ENCODE results near the gene DNAJB13.

The DNAJB13 gene

GRCh38 chr11:74007691-74008372 lies 57.0 kb downstream of the DNAJB13 start:
- Histone ChIP-seq H3K4me3 (ENCODE audit: low read depth, low read length) (no peak overlapping the region), H3K4me1 (ENCODE audit: control insufficient read depth, insufficient read depth, low read length) (no peaks in the 10 kb centered on the region), H3K9me3 (ENCODE audit: control insufficient read depth, insufficient read depth, low read depth, low read length) (no peaks in the 10 kb centered on the region), H3K36me3 (ENCODE audit: control insufficient read depth in 2 of 2, insufficient read depth in 1 of 2, low read length in 2 of 2) (peaks cover 0 to 13% of the 10 kb centered on the region in 2 experiments; a peak in 1 of 3 replicates), H3K27ac (ENCODE audit: extremely low read depth, low read depth, low read length) (no peak overlapping the region)
- ChIA-PET CTCF (interaction anchor here (0.7 kb wide), 1 partner anchor 20 kb away, joined by 3 read pairs; no protein-coding TSS in a partner anchor), POLR2A (interaction anchor here (1.2 kb wide), 1 partner anchor 47 kb away, joined by 3 read pairs; no protein-coding TSS in a partner anchor)
- TF ChIP-seq ELK4 (IDR thresholded peaks at IDR 0.05; ENCODE audit: borderline replicate concordance, low read depth, low read length) (no peak), ZNF449 (tag by site-specific recombination; IDR thresholded peaks at IDR 0.05) (no peak), ZNF280D (tag by site-specific recombination; IDR thresholded peaks at IDR 0.05) (no peak), ZNF239 (tag by site-specific recombination; IDR thresholded peaks at IDR 0.05) (no peak), ZNF639 (tag by site-specific recombination; IDR thresholded peaks at IDR 0.05) (no peak), ZNF791 (tag by site-specific recombination; IDR thresholded peaks at IDR 0.05) (no peak), ZXDB (tag by site-specific recombination; IDR thresholded peaks at IDR 0.05) (no peak), BCL6B (tag by site-specific recombination; IDR thresholded peaks at IDR 0.05) (no peak), SALL2 (tag by site-specific recombination; IDR thresholded peaks at IDR 0.05; ENCODE audit: borderline replicate concordance) (no peak), ZNF37A (tag by site-specific recombination; IDR thresholded peaks at IDR 0.05) (no peak), ZNF248 (tag by site-specific recombination; IDR thresholded peaks at IDR 0.05) (no peak), ZBTB11 (tag by site-specific recombination; conservative IDR thresholded peaks at IDR 0.05; ENCODE audit: low read depth) (no peak), ZNF837 (tag by site-specific recombination; IDR thresholded peaks at IDR 0.05) (no peak), ZNF692 (tag by site-specific recombination; IDR thresholded peaks at IDR 0.05) (no peak), SP3 (tag by site-specific recombination; IDR thresholded peaks at IDR 0.05) (no peak)

Measured in HEK293 (cell line).